Nasal cavity respiratory epithelium epithelial cell of viscerocranial mucosa (primary cell): ENCODE measurements around the gene RDH12. TPM values are rescaled to one million over a fixed set of nuclear protein-coding genes. Genes with fewer than 3 reads are reported as not detected.

ENCODE experiments used
- total RNA-seq: library from RNA; depleted of rRNA; stranded (reverse); fragments of >200 nt; gene quantifications from 2 replicates; pipeline ENCODE4 v1.2.3, GENCODE V29; 2014

Gene RDH12
- 0.78 and 1.4 TPM in 2 replicates for total RNA-seq

GRCh38 chr14:67701492-67701891, at the start of gene RDH12:
Gene RDH12, plus strand, starts transcription at chr14:67701886. Its CDS starts 20,757 bp downstream, at chr14:67722643.

GRCh38 chr14:67674480-67675218, 27.0 kb upstream of the RDH12 start, which contains the start of gene VTI1B:
Gene VTI1B, minus strand, starts transcription at chr14:67674632. Its CDS starts 143 bp downstream, at chr14:67674489.

GRCh38 chr14:67695394-67695949, 6.2 kb upstream of the RDH12 start, which contains the start of gene RDH11:
Gene RDH11, minus strand, starts transcription at chr14:67695764. Its CDS starts 61 bp downstream, at chr14:67695703.

Other genes starting within 250 kb of the RDH12 start
- 0.68 and 4.8 TPM in 2 replicates for gene TMEM229B, start 213.2 kb upstream of the RDH12 start, total RNA-seq
- gene PLEKHH1, start 168.6 kb upstream of the RDH12 start, total RNA-seq = 2.7 and 5.5 TPM in 2 replicates
- 20.2 and 26.0 TPM in 2 replicates for gene PIGH, start 101.6 kb upstream of the RDH12 start, total RNA-seq
- 26.7 and 112 TPM in 2 replicates for gene ARG2, start 82.0 kb upstream of the RDH12 start, total RNA-seq
- gene VTI1B, start 27.3 kb upstream of the RDH12 start, total RNA-seq = 58.4 and 64.9 TPM in 2 replicates
- 133 and 140 TPM in 2 replicates for gene RDH11, start 6.1 kb upstream of the RDH12 start, total RNA-seq
- 15.7 and 24.6 TPM in 2 replicates for gene ZFYVE26, start 114.7 kb downstream of the RDH12 start, total RNA-seq
- gene RAD51B, start 117.9 kb downstream of the RDH12 start, total RNA-seq = 9.9 and 17.2 TPM in 2 replicates